K562 (cell line): ENCODE results near the gene TARBP2. TPM values are rescaled to one million over a fixed set of nuclear protein-coding genes. Genes with fewer than 3 reads are reported as not detected.

Source experiments
- BCL6 ChIP-seq: fragments of 250-450 bp; sonication (Bioruptor Pico); IDR thresholded peaks from 2 replicates; pipeline ENCODE4 v1.4.0; 2020
- CAMTA2 ChIP-seq: fragments of 250-450 bp; sonication (Bioruptor Pico); conservative IDR thresholded peaks from 2 replicates; pipeline ENCODE4 v1.5.1; 2022
- CCNT2 ChIP-seq: IDR thresholded peaks from 2 replicates; pipeline ENCODE4 v1.6.1; 2011; ENCODE audit warnings: borderline replicate concordance, low read depth, mild to moderate bottlenecking, moderate library complexity, mixed read lengths, low read length; ENCODE audit not compliant: insufficient read length; ENCODE audit errors: extremely low read depth
- KDM5B ChIP-seq: fragments of 200-600 bp; sonication (generic); IDR thresholded peaks from 2 replicates; pipeline ENCODE4 v1.6.1; 2012; ENCODE audit warnings: low read depth, mild to moderate bottlenecking, moderate library complexity, low read length, control low read depth, inconsistent platforms; ENCODE audit not compliant: insufficient replicate concordance
- MAFF ChIP-seq: IDR thresholded peaks from 2 replicates; pipeline ENCODE4 v1.6.1; 2012; ENCODE audit warnings: low read length, improper control_type of control experiment
- MYC ChIP-seq, 2 experiments: fragments of 250-450 bp in 1 of 2; sonication (Bioruptor Pico) in 1 of 2; IDR thresholded peaks; 2 replicates each; pipeline versions ENCODE4 v1.5.1 to v1.6.1; 2012 to 2021; ENCODE audit warnings: low read depth in 2 of 2, borderline replicate concordance in 1 of 2, improper control_type of control experiment in 1 of 2, low read length in 1 of 2, mild to moderate bottlenecking in 1 of 2, moderate library complexity in 1 of 2
- NFE2 ChIP-seq: IDR thresholded peaks from 2 replicates; pipeline ENCODE4 v1.6.1; 2014; ENCODE audit warnings: antibody characterized with exemption, low read depth
- POU5F1 ChIP-seq: fragments of 150-350 bp; IDR thresholded peaks from 2 replicates; pipeline ENCODE4 v1.6.1; 2014; ENCODE audit warnings: borderline replicate concordance, low read length, low read depth, mild to moderate bottlenecking; ENCODE audit not compliant: partially characterized antibody
- RNF2 ChIP-seq: sonication (generic); IDR thresholded peaks from 2 replicates; pipeline ENCODE4 v1.6.1; 2016
- SIRT6 ChIP-seq: IDR thresholded peaks from one replicate; pipeline ENCODE4 v1.6.1; 2012; ENCODE audit warnings: low read depth, mild to moderate bottlenecking, control low read depth, inconsistent platforms, low read length, moderate library complexity
- SRSF9 ChIP-seq: fragments of 200-400 bp; formaldehyde crosslinking; IDR thresholded peaks from 2 replicates; pipeline ENCODE4 v1.6.1; 2017; ENCODE audit warnings: low read depth, low read length, borderline replicate concordance
- TBP ChIP-seq: optimal IDR thresholded peaks from 2 replicates; pipeline ENCODE3; 2011; ENCODE audit warnings: low read depth, low read length, improper control_type of control experiment
- TEAD2 ChIP-seq: fragments of 450-650 bp; IDR thresholded peaks from 2 replicates; pipeline ENCODE4 v1.6.1; 2016; ENCODE audit warnings: missing genetic modification characterization, control low read depth, missing compliant biosample characterization
- XRCC5 ChIP-seq: fragments of 200-400 bp; formaldehyde crosslinking; IDR thresholded peaks from 2 replicates; pipeline ENCODE4 v1.6.1; 2017; ENCODE audit warnings: low read depth, mild to moderate bottlenecking, low read length
- ZNF12 ChIP-seq: sonication (generic); formaldehyde crosslinking; IDR thresholded peaks from 2 replicates; pipeline ENCODE4 v1.4.0; 2020; ENCODE audit warnings: mild to moderate bottlenecking, missing genetic modification reagents
- ZNF175 ChIP-seq: fragments of 200-800 bp; sonication (Bioruptor generic); IDR thresholded peaks from 2 replicates; pipeline ENCODE4 v1.6.1; 2016; ENCODE audit warnings: low read depth, mild to moderate bottlenecking, missing genetic modification characterization, missing compliant biosample characterization
- ZNF212 ChIP-seq: fragments of 450-650 bp; formaldehyde crosslinking; IDR thresholded peaks from 2 replicates; pipeline ENCODE4 v1.4.0; 2020; ENCODE audit warnings: mild to moderate bottlenecking
- ZNF551 ChIP-seq: fragments of 250-450 bp; sonication (Bioruptor Pico); IDR thresholded peaks from 2 replicates; pipeline ENCODE4 v1.5.0; 2021; ENCODE audit warnings: mild to moderate bottlenecking, moderate library complexity
- polyA plus RNA-seq, 8 experiments: library from polyadenylated mRNA; depleted of rRNA in 4 of 8; stranded (reverse) in 5 of 8; unstranded in 3 of 8; fragments of >200 nt; fragmentation: Nextera tagmentation in 2 of 8; fragmentation: Illumina TruSeq in 1 of 8; extraction: Ambion mirVana in 2 of 8; extraction: Trizol in 1 of 8; gene quantifications; 2 replicates each; pipeline versions ENCODE4 v1.2.1 to v1.2.3, GENCODE V29; 2011 to 2014; ENCODE audit warnings: inconsistent platforms in 1 of 8, missing spikeins in 1 of 8
- total RNA-seq, 7 experiments: library from RNA; depleted of rRNA in 6 of 7; stranded (reverse); fragments of >200 nt in 6 of 7; fragmentation: Illumina TruSeq in 2 of 7; extraction: Trizol in 2 of 7; gene quantifications; 2 replicates each; pipeline versions ENCODE4 v1.2.1 to v1.2.3, GENCODE V29; 2011 to 2021; ENCODE audit warnings: low replicate concordance in 1 of 7
- TF ChIP-seq, protein P1 (sequence below): fragments of 250-450 bp; sonication (Bioruptor Pico); IDR thresholded peaks from 2 replicates; pipeline ENCODE4 v1.5.0; 2022; ENCODE audit warnings: mild to moderate bottlenecking
- TF ChIP-seq, protein P2 (sequence below): sonication (generic); formaldehyde crosslinking; IDR thresholded peaks from 2 replicates; pipeline ENCODE4 v1.8.0; 2022; ENCODE audit warnings: mild to moderate bottlenecking, missing genetic modification reagents
- TF ChIP-seq, protein P3 (sequence below): sonication (generic); formaldehyde crosslinking; IDR thresholded peaks from 2 replicates; pipeline ENCODE4 v1.9.0; 2022; ENCODE audit warnings: mild to moderate bottlenecking, missing genetic modification reagents
- TF ChIP-seq, protein P4 (sequence below), 2 experiments: fragments of 450-650 bp in 1 of 2; IDR thresholded peaks; 2 replicates each; pipeline ENCODE4 v1.6.1; 2011 to 2017; ENCODE audit warnings: low read depth in 2 of 2, antibody characterized with exemption in 1 of 2, borderline replicate concordance in 1 of 2, low read length in 1 of 2, mild to moderate bottlenecking in 1 of 2, mixed read lengths in 1 of 2; ENCODE audit not compliant: control insufficient read depth in 1 of 2

Gene TARBP2
- total and polyA plus RNA-seq, 9 of the 15 experiments (the other 6 are each of a cell fraction or from before 2014, with no cell fraction given): 5.6 to 69.0 (median 44.6) TPM

DNA sequence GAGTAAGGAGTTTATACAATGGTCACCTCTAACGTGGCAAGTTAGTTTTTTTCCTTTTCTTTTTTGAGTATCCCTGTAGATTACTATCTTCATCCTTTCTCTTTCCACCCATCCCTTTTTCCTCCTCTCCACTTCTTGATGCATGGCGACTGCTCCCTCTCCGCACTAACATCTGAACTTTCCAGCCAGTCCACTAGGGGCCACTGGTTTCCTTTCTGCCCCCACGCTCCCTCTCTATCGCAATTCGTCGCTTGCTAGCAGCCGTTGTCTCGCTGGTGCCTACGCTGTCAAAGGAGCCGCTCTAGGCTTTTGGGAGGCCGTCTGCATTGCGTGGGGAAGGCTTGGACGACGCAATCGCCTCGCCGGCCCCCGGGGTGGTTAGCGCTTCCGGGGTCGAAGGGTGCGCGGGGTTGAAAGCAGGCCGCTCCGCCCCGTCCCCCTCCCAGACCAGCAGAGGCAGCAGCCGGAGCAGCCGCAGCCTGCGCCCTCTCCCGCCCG, 49.4 kb upstream of the TARBP2 start, which contains the start of gene PCBP2 (continued):
- TF ChIP-seq, protein P1, sequence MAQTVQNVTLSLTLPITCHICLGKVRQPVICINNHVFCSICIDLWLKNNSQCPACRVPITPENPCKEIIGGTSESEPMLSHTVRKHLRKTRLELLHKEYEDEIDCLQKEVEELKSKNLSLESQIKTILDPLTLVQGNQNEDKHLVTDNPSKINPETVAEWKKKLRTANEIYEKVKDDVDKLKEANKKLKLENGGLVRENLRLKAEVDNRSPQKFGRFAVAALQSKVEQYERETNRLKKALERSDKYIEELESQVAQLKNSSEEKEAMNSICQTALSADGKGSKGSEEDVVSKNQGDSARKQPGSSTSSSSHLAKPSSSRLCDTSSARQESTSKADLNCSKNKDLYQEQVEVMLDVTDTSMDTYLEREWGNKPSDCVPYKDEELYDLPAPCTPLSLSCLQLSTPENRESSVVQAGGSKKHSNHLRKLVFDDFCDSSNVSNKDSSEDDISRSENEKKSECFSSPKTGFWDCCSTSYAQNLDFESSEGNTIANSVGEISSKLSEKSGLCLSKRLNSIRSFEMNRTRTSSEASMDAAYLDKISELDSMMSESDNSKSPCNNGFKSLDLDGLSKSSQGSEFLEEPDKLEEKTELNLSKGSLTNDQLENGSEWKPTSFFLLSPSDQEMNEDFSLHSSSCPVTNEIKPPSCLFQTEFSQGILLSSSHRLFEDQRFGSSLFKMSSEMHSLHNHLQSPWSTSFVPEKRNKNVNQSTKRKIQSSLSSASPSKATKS: no peak
- 0 out of 2 replicates have a peak, but pooled peaks have one; percentile 33 for TF ChIP-seq NFE2
- no peak for TF ChIP-seq SIRT6
- TF ChIP-seq ZNF175: no peak; the same call in 1 of the 2 replicates
- TF ChIP-seq KDM5B: peak; percentile 75
- TF ChIP-seq TEAD2 (tag): no peak
- TF ChIP-seq SRSF9: no peak
- no peak for TF ChIP-seq TBP
- peak; percentile 86 for TF ChIP-seq CCNT2
- TF ChIP-seq ZNF212 (CRISPR knock-in tag): no peak
- TF ChIP-seq, protein P2, sequence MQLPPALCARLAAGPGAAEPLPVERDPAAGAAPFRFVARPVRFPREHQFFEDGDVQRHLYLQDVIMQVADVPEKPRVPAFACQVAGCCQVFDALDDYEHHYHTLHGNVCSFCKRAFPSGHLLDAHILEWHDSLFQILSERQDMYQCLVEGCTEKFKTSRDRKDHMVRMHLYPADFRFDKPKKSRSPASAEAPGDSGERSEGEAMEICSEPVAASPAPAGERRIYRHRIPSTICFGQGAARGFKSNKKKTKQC (CRISPR knock-in tag): no peak
- no peak for TF ChIP-seq ZNF551 (CRISPR knock-in tag)
- peak; percentile 99 for TF ChIP-seq XRCC5
- no peak for TF ChIP-seq MAFF
- peak; percentile 47 for TF ChIP-seq POU5F1
- peak; percentile 79 for TF ChIP-seq MYC (IDR thresholded peaks at IDR 0.05; ENCODE audit: low read depth, low read length)
- TF ChIP-seq MYC (CRISPR knock-in tag; IDR thresholded peaks at IDR 0.05; ENCODE audit: borderline replicate concordance, low read depth): no peak
- no peak for TF ChIP-seq BCL6 (CRISPR knock-in tag)
- TF ChIP-seq CAMTA2 (CRISPR knock-in tag): no peak
- TF ChIP-seq, protein P3, sequence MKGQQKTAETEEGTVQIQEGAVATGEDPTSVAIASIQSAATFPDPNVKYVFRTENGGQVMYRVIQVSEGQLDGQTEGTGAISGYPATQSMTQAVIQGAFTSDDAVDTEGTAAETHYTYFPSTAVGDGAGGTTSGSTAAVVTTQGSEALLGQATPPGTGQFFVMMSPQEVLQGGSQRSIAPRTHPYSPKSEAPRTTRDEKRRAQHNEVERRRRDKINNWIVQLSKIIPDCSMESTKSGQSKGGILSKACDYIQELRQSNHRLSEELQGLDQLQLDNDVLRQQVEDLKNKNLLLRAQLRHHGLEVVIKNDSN: no peak
- no peak for TF ChIP-seq ZNF12 (CRISPR knock-in tag)
- TF ChIP-seq RNF2: peak; percentile 70
- TF ChIP-seq, protein P4, sequence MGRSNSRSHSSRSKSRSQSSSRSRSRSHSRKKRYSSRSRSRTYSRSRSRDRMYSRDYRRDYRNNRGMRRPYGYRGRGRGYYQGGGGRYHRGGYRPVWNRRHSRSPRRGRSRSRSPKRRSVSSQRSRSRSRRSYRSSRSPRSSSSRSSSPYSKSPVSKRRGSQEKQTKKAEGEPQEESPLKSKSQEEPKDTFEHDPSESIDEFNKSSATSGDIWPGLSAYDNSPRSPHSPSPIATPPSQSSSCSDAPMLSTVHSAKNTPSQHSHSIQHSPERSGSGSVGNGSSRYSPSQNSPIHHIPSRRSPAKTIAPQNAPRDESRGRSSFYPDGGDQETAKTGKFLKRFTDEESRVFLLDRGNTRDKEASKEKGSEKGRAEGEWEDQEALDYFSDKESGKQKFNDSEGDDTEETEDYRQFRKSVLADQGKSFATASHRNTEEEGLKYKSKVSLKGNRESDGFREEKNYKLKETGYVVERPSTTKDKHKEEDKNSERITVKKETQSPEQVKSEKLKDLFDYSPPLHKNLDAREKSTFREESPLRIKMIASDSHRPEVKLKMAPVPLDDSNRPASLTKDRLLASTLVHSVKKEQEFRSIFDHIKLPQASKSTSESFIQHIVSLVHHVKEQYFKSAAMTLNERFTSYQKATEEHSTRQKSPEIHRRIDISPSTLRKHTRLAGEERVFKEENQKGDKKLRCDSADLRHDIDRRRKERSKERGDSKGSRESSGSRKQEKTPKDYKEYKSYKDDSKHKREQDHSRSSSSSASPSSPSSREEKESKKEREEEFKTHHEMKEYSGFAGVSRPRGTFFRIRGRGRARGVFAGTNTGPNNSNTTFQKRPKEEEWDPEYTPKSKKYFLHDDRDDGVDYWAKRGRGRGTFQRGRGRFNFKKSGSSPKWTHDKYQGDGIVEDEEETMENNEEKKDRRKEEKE (IDR thresholded peaks at IDR 0.05; ENCODE audit: borderline replicate concordance in 1 of 2, control insufficient read depth in 1 of 2, low read depth in 2 of 2, low read length in 1 of 2): peak; percentile 17 to 95; a peak in 3 of 4 replicates
